K562 (cell line): Measurements from ENCODE around the gene MAL.

Source experiments
- HCFC1 ChIP-seq: IDR thresholded peaks from 2 replicates; pipeline ENCODE4 v1.6.1; 2012; ENCODE audit warnings: low read depth, low read length, improper control_type of control experiment
- HMG20A ChIP-seq: fragments of 450-650 bp; formaldehyde crosslinking; conservative IDR thresholded peaks from 2 replicates; pipeline ENCODE4 v1.4.0; 2020; ENCODE audit warnings: mild to moderate bottlenecking, mixed read lengths
- IRF2 ChIP-seq: sonication (generic); formaldehyde crosslinking; IDR thresholded peaks from 2 replicates; pipeline ENCODE4 v1.8.1; 2022; ENCODE audit warnings: mild to moderate bottlenecking, missing genetic modification reagents
- MEF2A ChIP-seq: IDR thresholded peaks from 2 replicates; pipeline ENCODE4 v1.6.1; 2011; ENCODE audit warnings: low read depth, mild to moderate bottlenecking, low read length, moderate library complexity; ENCODE audit not compliant: control insufficient read depth
- POLR2AphosphoS5 ChIP-seq: IDR thresholded peaks from 2 replicates; pipeline ENCODE4 v1.6.1; 2011; ENCODE audit warnings: mild to moderate bottlenecking, low read depth, low read length, moderate library complexity; ENCODE audit not compliant: control insufficient read depth, insufficient read depth
- SP1 ChIP-seq: sonication (generic); formaldehyde crosslinking; IDR thresholded peaks from 2 replicates; pipeline ENCODE4 v1.8.1; 2022; ENCODE audit warnings: mild to moderate bottlenecking, missing genetic modification reagents
- TF ChIP-seq, protein P1 (sequence below), 3 experiments: IDR thresholded peaks in 2 of 3; conservative IDR thresholded peaks in 1 of 3; 2 replicates each; pipeline ENCODE4 v1.5.1; 2011 to 2012; ENCODE audit warnings: low read length in 3 of 3, mild to moderate bottlenecking in 3 of 3, control low read depth in 2 of 3, improper control_type of control experiment in 1 of 3, inconsistent platforms in 1 of 3, low read depth in 1 of 3, mixed read lengths in 1 of 3, moderate library complexity in 1 of 3; ENCODE audit not compliant: insufficient read depth in 2 of 3

DNA sequence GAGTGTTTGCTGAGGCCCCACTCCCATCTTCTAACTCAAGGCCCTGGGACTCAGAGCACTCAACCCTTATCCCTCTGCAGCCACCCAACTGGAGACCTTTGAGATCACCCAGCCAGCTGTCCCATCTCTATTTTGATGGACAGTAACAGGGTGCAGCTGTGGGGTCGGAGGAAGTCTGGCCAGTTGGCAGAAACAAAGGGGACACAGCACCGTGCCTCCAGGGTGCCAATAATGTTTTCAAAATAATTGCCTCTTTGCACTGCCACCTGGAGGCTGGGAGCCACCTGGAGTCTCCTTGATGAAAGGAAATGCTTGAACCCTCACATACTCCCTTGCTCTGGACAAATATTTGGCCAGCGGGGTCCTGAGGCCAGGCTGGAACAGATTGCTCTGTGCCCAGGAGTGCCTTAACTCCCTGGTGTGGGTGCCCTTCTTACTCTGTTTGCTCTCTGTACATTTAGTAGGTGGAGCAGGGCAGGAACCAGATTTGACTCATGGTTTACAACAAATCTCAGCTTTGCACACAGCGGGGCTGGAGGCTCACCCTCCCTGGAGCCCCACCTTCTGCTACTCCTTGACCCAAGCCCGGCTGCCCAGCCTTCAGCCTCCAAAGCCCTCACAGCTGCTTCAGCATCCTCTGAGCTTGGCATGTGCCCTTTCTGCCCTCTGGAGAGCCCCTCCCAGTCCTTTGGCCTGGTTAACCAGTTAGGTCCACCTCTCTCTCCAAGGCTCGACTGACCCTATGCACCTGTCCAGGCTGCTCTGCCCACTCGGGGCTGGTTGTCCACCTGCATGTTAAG is 17.2 kb downstream of the MAL start:
- TF ChIP-seq, protein P1, sequence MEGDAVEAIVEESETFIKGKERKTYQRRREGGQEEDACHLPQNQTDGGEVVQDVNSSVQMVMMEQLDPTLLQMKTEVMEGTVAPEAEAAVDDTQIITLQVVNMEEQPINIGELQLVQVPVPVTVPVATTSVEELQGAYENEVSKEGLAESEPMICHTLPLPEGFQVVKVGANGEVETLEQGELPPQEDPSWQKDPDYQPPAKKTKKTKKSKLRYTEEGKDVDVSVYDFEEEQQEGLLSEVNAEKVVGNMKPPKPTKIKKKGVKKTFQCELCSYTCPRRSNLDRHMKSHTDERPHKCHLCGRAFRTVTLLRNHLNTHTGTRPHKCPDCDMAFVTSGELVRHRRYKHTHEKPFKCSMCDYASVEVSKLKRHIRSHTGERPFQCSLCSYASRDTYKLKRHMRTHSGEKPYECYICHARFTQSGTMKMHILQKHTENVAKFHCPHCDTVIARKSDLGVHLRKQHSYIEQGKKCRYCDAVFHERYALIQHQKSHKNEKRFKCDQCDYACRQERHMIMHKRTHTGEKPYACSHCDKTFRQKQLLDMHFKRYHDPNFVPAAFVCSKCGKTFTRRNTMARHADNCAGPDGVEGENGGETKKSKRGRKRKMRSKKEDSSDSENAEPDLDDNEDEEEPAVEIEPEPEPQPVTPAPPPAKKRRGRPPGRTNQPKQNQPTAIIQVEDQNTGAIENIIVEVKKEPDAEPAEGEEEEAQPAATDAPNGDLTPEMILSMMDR (IDR thresholded peaks at IDR 0.05 in 2 of 3, conservative IDR thresholded peaks at IDR 0.05 in 1 of 3; ENCODE audit: insufficient read depth in 2 of 3, low read depth in 1 of 3, low read length in 3 of 3) = no peak
- TF ChIP-seq POLR2AphosphoS5 (no peak), HMG20A (CRISPR knock-in tag) (no peak), SP1 (CRISPR knock-in tag) (no peak), MEF2A (no peak), HCFC1 (no peak), IRF2 (CRISPR knock-in tag) (no peak)
